HG03095 (cell line): ENCODE measurements around the gene MAP7.
"Not testable (repeated sequence)": the region's sequence is repeated elsewhere in the genome, so short reads cannot be mapped to it uniquely, and the experiment has no call there.

ENCODE experiments used
- ATAC-seq: cut with Tn5 transposase; IDR thresholded peaks from one replicate; pipeline ENCODE4 v1.9.1; 2021; ENCODE audit warnings: moderate library complexity; ENCODE audit not compliant: unreplicated experiment

The MAP7 gene

DNA sequence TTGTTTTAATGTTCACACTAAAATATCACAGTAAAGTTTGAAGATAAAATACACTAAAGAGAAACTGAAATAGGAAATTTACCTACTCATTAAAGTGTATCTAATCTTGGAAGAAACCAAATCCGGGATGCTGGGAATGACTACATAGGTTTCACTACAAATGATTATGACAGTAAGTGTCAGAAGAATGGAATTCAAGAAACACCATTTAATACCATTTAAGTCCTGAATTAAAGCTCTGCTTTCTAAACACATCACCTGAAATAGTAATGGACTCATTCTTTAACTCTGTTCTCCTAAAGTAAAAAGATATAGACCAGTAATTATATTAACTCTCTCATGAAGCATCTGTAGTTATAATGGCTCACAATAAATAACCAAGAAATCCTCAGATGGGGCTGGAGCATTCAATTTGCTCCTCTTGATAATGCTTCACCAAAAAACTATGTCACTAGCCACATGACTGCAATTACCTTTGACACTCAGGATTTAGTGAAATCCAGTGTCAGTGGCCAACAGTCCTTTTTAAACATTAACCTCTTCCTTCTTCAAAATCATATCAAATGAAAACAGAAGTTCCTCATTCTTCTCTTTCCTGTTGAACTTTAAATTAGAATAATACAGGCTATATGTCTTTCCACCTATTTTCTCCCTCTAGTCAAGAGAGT is 41.4 kb downstream of the MAP7 start:
- ATAC-seq, result no peak

DNA sequence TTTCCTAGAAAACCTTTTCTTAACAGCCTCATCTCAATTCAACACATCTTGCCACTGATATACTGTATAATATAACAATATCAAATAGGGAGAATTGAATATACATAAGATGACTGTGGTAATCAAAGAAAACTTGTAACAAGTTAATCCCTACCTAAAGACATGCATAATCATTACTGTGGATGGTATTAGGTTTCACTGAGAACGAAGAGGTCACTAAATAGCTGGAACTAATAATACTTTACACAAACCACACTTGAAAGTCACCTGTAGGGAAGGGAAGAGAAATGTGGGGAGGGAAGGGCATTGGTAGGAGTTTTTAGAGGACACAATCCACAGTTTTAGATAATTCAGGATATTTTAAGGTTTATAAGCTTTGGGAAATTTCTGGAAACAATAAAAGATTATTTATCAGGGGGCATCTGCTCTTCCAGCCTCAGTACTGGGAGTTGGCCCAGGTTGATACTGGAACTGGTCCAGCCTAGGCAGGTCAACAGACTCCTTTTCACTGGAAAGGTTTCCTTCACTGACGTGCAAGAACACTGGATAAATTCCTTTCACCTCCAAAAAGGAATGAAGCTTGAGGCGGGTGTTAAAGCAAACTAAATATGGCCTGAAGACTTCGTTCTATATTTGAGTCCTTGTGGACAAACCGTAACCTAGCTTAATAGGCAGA is 44.0 kb downstream of the MAP7 start:
- no peak for ATAC-seq

DNA sequence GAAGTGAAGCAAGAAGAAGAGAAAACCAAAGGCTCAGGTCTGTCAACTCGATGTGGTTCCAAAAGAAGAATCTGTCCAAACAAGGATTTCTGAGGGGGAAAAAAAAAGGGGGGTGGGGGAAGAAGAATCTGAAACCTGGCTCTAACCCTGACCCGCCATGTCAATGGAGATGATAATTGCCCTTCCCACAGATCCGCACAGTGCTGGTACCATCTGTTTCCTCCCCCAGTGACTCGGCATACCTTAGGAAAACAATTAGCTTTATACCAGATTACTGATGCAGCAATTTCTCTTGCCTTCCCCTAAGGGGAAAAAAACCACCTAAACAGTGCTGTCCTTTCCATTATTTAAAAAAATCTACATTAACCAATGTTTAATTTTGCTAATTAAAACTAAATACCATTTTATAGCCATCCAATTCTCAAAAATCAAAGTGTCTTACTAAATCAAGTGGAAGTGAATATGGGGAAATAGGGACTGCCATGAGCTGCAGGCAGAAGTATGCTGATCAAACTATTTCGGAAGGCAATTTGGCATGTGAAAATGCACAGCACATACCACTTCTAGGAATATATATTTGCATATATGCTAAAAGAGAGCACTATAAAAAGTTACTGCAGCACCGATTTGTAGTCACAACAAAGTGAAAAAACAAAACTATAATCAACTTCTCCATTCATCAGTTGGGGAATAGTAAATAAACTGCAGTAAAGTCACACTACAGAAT is 46.8 kb downstream of the MAP7 start:
- no peak for ATAC-seq

DNA sequence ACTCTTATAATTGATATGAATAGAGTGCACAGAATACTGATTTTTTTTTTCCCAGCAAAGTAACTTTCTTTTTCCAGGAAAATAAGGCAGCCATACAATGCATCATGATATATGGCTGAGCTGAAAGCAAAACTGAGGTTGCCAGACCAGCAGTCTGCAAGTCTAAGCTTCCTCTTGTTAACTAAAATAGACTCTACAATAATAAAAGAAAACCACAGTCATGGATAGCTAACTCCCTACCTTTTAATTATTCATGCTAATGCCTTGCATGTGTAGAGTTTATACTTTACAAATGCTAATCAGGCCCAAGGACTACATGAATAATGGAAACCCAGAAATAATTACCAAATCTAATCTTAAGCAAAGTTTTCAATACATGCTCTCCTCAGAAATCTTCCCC is 47.4 kb downstream of the MAP7 start:
- no peak for ATAC-seq

DNA sequence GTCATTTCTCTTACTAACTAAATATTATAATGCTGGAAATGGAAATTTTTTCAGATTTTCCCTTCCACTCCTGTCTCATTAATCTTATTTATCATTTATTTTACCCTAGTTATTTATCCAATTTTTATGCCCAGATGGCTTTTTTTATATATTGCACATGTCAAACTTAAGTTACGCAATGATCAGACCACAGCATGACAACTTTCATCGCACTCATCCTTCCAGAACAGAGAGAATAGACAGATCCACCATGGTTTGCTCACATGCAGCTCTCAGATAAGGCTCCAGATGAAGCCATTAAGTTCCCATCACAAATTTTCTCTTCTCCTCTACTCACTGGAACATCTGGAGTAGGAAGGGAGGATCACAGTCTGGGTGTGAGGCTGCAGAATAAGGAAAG is 48.7 kb downstream of the MAP7 start:
- ATAC-seq, result no peak

DNA sequence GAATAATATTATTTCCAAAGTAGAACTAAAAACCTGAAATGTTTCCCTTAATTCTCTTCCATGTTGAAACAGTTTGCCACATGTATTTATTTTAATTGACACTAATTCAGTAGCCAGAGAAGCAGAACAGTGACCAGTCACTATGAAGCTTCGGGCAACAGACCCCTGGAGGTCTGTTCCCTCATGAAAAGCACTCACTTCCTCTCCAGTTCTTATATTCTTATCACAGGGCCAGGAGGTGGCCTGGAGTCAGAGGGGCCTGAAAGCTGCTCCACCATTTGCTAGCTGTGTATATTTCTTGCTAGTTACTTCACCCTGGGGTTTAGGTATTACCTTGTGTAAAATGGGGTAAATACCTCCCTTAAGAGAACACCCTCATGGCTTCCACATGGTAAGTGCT is 49.1 kb downstream of the MAP7 start:
- ATAC-seq, result no peak

DNA sequence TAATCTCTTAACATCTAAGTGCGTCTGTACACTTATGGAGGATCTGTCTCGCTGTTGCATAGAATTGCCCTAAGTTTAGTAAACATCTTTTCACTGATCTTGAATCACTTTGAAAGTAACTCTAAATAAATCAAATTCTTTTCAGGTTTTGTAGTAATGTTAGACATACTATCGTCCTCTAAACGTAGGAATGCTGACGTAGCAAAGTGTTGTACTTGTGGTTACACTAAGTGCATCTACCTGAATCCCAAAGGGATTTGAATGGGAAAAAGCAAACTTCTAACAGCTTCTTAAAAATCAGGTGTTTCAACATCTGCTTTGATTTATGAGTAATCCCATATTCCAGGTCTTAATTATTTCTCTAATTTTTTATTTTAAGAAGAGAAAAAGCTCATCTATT is 49.8 kb downstream of the MAP7 start:
- ATAC-seq, result no peak

DNA sequence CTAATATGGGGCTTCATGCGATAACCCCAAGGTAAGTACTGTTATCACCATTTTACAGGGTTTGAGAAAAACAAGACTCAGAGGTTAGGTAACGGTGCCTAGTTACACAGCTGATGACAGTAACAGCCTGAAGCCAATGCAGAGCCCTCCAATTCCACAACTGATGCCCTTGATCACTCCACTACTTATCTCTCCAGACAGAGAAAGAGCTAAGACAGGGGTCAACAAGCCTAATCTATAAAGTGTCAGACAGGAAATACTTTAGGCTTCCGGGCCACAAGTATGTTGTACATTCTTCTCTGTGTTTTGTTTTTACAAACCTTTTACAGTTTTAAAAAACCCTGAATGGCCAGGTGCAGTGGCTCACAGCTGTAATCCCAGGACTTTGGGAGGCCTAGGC is 50.9 kb downstream of the MAP7 start:
- ATAC-seq, result no peak

DNA sequence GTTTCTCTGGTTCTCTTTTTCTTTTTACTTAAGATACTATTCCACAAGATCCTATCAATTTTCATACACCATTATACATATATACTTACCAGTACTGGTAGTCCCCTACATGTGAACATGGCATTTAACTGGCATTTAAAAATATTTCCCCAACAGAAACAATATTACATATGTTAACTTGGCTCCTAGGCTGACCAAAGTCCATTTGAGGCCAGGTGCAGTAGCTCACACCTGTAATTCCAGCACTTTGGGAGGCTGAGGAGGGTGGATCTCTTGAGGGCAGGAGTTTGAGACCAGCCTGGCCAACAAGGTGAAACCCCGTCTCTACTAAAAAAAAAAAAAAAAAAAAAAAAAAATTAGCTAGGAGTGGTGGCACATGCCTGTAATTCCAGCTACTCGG is 53.8 kb downstream of the MAP7 start:
- not testable (repeated sequence) for ATAC-seq

DNA sequence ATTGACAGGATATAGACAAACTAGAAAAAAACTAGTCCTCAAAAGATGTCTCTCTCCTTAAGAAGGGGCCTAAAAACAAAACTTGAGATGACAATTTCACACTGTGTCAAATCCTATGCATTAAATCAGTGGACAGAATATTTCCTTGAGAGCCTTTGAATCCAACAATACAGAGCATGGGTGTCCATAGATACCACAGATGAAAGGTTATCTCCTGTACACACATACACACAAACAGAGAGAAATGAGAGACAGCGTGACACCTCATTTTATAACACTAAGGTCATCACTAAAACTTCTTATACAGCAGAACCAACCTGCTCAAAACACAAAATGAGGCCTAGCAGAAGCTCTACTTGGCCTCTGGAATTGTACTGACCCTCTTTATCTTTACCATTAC is 55.5 kb downstream of the MAP7 start:
- no peak for ATAC-seq

DNA sequence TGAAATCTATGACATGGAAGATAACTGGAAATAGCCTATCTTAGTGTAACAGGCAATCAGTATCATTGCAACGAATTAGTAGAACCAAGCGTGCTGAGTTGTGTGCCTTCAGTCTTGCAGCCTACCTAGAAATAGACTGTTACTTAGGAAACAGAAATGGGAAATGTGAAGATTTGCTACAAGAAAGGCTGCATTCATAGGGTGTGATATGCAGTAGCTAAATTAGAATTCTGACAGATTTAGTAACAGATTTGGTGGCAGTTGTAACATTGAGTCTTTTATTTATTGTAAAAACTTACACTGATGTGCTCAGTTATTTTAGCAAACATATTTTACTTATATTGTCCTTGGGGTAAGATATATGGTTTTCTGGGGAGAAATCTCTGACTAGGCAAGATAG is 56.2 kb downstream of the MAP7 start:
- ATAC-seq, result no peak

DNA sequence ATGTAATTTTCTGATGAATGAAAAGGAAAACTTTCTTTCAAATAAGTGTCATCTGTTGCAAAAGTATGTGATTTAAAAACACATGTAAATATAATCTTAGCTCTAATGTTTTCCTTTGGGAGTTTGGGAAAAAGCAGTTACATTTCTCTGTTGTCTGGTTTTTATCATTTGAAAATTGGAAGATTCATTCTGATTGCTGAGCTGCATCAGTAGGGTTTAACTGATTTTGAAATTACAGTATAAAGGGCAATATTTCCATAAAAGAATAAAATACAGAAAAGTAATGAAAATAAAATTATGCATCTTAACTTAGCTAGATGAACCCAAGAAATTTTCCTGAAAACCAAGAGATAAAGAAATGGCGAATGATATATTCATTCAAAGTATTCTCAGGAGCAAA is 57.8 kb downstream of the MAP7 start:
- ATAC-seq, result no peak

DNA sequence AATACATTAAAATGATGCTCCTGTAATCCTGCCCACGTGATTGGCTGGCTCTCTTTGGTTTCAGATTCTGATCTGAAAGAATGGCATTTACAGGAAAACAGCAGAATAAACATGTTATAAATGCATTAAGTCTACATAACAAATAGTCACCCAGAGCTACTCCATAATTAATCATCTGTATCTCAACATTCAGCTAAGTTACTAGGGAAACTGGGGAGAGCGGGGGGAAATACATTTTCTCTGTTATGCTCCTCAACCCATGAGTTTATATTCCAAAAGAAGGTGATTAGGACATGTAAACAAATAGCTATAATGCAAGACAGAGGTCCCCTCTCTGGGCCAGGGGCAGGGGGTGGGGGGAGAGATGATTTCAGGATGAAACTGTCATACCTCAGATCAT is 58.5 kb downstream of the MAP7 start:
- ATAC-seq, result no peak

DNA sequence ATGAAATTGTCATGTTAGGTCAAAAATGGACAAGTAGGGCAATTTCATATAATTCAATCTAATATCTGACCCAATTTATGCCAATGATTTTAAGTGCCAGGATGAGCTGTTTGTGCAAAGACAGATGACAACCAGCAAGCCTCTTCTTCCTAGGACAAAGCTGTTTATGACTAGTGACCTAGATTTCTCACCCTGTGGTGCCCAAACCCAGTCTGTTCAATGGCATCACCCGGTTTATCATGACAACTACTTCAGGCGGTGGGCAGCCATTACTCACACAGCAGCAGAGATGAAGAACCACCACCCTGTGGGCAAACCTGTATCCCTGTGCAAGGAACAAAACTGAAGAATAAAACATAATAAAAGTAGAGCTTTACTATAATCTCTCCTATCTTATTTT is 59.0 kb downstream of the MAP7 start:
- ATAC-seq, result no peak

DNA sequence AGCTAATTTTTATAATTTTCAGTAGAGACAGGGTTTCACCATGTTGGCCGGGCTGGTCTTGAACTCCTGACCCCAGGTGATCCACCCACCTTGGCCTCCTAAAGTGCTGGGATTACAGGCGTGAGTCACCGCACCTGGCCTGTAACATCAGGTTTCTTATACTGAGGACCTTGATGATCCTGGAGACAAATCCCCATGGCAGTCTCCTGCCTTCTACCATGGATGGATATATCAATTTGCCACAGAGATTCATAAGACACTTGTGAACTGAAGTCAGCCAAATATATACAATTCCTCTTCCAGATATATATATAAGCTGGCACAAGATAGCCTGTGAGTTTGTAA is 60.6 kb downstream of the MAP7 start:
- not testable (repeated sequence) for ATAC-seq

DNA sequence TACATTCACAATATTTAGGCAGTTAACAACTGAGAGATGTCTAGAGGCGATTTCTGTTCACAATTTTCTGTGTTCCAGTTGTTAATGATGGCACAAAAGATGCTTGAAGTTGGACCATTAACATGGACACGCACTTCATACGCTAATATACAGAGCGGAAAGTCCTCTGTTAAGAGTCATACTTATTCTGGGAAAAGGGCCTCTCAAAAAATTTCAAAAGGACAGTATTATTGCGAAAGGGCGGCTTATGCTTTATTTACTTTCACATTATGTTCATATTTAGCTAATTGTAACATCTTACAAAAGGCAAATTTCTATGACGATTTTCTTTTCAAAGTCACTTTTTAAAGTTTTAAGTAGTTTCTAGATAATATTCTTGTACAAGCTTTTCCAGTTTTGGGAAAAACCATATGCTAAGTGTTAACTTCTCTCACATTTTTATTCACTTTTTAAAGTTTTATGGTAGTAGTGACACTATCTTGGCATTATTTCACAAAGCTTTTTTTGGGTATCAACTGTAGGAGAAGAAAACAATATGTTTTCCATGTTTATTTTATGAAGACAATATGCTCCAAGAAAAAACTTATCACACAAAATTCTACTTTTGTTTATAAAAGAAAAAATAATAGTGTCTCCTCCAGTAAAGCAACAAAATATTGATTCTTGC is 62.3 kb downstream of the MAP7 start:
- ATAC-seq, result no peak

DNA sequence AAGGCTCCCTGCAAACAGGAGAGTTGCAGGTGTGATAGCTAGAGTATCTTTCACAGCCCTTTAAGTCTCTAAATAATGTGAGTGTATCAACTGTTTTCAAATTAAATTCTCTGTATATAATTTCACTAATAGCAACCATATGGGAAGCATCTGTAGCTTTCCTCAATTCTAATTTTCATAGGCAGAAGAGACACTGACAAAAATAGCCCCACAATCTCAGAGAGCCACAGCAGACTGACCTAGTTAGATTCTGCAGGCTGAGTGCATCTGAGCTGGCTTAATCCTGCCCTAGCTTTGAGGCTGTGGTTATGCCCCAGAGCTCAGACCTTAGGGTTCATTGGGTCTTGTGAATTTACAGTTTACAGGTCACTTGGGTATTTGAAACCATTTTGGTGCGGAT is 63.9 kb downstream of the MAP7 start:
- no peak for ATAC-seq

DNA sequence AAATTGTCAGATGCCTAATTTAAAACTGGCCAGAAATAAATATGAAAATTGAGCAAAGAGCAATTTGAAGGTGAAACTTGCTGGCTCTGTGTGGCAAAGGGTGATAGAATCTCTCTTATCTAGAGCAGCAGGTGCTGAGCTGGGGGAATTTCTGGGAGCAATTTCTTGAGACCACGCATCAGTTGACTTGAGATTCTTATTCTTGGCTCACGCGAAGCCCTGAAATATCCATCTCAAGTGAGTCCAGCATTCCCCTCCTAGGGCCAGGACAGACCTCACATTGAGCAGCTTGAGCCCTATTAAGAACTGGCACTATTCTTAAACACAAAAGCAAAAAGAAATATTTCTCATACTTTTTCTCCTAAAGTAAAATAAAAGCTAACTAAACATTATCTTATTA is 66.3 kb downstream of the MAP7 start:
- no peak for ATAC-seq

DNA sequence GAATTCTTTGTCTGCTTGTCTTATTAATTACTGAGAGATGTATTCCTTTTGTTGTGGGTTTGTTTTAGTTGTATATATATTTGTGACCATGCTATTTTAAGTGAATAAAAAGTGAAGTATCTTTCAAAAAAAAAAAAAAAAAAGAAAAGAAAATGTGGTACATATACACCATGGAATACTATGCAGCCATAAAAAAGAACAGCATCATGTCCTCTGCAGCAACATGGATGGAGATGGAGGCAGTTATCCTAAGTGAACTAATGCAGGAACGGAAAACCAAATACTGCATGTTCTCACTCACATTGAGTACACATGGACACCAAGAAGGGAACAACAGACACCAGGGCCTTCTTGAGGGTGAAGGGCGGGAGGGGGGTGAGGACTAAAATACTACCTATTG is 67.2 kb downstream of the MAP7 start:
- ATAC-seq, result not testable (repeated sequence)

DNA sequence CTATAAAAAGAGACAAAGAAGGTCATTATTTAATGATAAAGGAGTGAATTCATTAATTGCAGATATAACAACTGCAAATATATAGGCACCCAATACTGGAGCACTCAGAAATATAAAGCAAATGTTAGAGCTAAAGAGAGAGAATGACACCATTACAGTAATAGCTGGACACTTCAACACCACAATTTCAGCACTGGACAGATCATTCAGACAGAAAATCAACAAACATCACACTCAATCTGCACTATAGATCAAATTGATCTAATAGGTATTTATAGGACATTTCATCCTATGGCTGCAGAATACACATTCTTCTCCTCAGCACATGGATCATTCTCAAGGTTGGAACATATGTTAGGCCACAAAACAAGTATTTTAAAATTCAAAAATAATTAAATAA is 72.7 kb downstream of the MAP7 start:
- no peak for ATAC-seq

DNA sequence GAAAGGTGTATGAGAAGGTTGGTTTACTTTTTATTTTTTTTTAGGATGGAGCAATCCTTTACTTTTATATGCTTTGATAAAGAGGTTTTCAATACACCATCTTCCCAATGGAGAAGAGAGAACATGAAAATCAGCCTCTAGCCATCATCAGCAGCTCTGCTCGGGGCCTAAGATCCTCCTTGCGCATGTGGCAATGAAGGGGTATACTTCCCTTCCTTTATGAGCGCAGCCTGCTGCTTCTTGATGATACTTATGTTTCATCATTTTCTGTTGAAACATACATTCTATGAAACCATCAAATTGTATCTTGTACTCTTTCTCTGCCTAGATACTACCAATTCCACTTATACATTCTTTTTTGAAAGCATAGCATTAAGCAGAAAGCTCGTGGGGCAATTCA is 74.5 kb downstream of the MAP7 start:
- ATAC-seq, result no peak

DNA sequence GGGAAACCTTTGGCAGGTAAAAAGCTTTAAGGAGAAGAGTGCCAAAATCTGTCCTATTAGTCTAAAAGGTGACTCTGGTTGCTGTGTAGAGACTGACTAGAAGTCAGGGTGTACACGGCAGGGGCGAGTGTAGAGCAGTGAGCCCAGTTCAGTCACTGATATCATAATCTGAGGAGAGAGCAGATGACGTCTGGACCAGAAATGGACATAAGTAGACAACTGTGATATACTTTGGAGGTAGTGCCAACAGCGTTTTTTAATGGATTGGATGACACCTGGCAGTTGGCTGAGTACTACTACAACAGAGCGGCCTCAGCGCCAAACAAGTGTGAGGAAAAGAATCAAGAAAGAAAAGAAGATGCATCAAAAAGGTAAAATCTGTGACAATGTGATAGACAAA is 76.0 kb downstream of the MAP7 start:
- no peak for ATAC-seq
